Measurements from ENCODE around the gene MAPRE2.

DNA sequence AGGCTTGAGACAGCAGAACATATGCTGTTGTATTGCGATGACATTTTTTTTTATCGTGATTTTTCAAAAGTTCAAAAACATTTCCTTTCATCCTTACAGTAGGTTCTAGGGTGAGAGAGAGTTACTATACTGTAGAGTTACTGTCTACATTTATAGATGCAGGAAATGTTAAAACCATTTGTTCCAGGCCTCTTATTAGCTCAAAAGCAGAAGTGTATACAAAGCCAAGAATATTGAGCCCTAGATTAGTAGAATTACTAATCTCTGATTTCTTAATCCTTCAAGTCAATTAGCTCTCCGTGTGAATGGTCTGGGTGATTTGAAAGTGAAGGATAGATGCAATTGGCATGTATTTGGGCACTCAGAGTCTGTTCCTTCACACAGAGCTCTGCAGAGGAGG lies 73.1 kb downstream of the MAPRE2 start:
- TF ChIP-seq, protein P1, sequence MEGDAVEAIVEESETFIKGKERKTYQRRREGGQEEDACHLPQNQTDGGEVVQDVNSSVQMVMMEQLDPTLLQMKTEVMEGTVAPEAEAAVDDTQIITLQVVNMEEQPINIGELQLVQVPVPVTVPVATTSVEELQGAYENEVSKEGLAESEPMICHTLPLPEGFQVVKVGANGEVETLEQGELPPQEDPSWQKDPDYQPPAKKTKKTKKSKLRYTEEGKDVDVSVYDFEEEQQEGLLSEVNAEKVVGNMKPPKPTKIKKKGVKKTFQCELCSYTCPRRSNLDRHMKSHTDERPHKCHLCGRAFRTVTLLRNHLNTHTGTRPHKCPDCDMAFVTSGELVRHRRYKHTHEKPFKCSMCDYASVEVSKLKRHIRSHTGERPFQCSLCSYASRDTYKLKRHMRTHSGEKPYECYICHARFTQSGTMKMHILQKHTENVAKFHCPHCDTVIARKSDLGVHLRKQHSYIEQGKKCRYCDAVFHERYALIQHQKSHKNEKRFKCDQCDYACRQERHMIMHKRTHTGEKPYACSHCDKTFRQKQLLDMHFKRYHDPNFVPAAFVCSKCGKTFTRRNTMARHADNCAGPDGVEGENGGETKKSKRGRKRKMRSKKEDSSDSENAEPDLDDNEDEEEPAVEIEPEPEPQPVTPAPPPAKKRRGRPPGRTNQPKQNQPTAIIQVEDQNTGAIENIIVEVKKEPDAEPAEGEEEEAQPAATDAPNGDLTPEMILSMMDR (conservative IDR thresholded peaks at IDR 0.05; ENCODE audit: low read depth, low read length), result no peak
- TF ChIP-seq EZH2 (IDR thresholded peaks at IDR 0.05; ENCODE audit: low read length, unreplicated experiment) (no peak), EZH2phosphoT487 (IDR thresholded peaks at IDR 0.05; ENCODE audit: borderline replicate concordance, low read length) (no peak)
